Sigmoid colon (tissue), 7 donors: ENCODE results near the gene ZNF730. TPM values are rescaled to one million over a fixed set of nuclear protein-coding genes. Genes with fewer than 3 reads are reported as not detected.

ENCODE experiments used
- DNase-seq: peaks from one replicate; pipeline ENCODE4 v3.0.0-alpha.2; 2019
- H3K27ac ChIP-seq, 4 donors: fragments of 200-600 bp; sonication (generic); one replicate each; pipeline ENCODE4 v1.5.1; 2016 to 2019; ENCODE audit warnings: mild to moderate bottlenecking in 1 of 4
- H3K27me3 ChIP-seq, 3 donors: fragments of 200-600 bp; sonication (generic); one replicate each; pipeline ENCODE4 v1.5.1; 2019; ENCODE audit warnings: mild to moderate bottlenecking in 1 of 3
- H3K36me3 ChIP-seq, 4 donors: fragments of 200-600 bp; sonication (generic); one replicate each; pipeline ENCODE4 v1.5.1; 2016 to 2019
- H3K4me1 ChIP-seq, 4 donors: fragments of 200-600 bp; sonication (generic); one replicate each; pipeline ENCODE4 v1.5.1; 2017 to 2019
- H3K4me3 ChIP-seq, 4 donors: fragments of 200-600 bp; sonication (generic); one replicate each; pipeline ENCODE4 v1.5.1; 2017 to 2019; ENCODE audit warnings: mild to moderate bottlenecking in 2 of 4, moderate library complexity in 1 of 4
- H3K9me3 ChIP-seq, 4 donors: fragments of 200-600 bp in 3 of 4; sonication (generic) in 3 of 4; one replicate each; pipeline versions ENCODE4 v1.5.1 to v1.6.1; 2013 to 2019
- CTCF ChIP-seq, 4 experiments: fragments of 450-650 bp in 3 of 4; fragments of 200-600 bp in 1 of 4; IDR thresholded peaks; one replicate each; pipeline ENCODE4 v1.5.1; 2016 to 2019; ENCODE audit warnings: antibody characterized with exemption in 4 of 4, mild to moderate bottlenecking in 3 of 4, moderate library complexity in 2 of 4
- EP300 ChIP-seq, 4 donors: sonication (generic); formaldehyde crosslinking; IDR thresholded peaks; one replicate each; pipeline ENCODE4 v1.6.1; 2017; ENCODE audit warnings: antibody characterized with exemption in 4 of 4
- POLR2A ChIP-seq, 2 donors: fragments of 450-650 bp; IDR thresholded peaks; one replicate each; pipeline ENCODE4 v1.6.1; 2016; ENCODE audit warnings: antibody characterized with exemption in 2 of 2, mild to moderate bottlenecking in 2 of 2, moderate library complexity in 2 of 2
- POLR2AphosphoS5 ChIP-seq, 4 donors: sonication (generic); formaldehyde crosslinking; IDR thresholded peaks; one replicate each; pipeline ENCODE4 v1.6.1; 2017; ENCODE audit warnings: antibody characterized with exemption in 4 of 4
- WGBS, 2 donors: extraction: QIAGEN DNeasy Blood & Tissue Kit; methylation state at CpG; one replicate each; pipeline ENCODE4 v1.1.7; 2013; 5-methylcytosine and 5-hydroxymethylcytosine counted together
- intact Hi-C: fragments of 100-400 bp; cut with DNase I; formaldehyde crosslinking; loops from one replicate; pipeline ENCODE4 v1.15.1; 2023
- polyA plus RNA-seq, 3 donors: library from polyadenylated mRNA; stranded (reverse); fragments of 200-250 nt; gene quantifications; one replicate each; pipeline ENCODE4 v1.2.3, GENCODE V29; 2013
- total RNA-seq, 4 donors: library from RNA; depleted of rRNA; stranded (reverse); fragments of >200 nt; gene quantifications; one replicate each; pipeline ENCODE4 v1.1.0, GENCODE V29; 2016
- donor health status: healthy with polysubstance abuse.
- donor health status: Bipolar disorder and iron deficiency.
- donor health status: healthy.

Gene ZNF730
- total and polyA plus RNA-seq, 7 donors, result 0.23 to 0.49 (median 0.36) TPM; not detected in 2

GRCh38 chr19:23093832-23094231 is 23.0 kb upstream of the ZNF730 start:
- TF ChIP-seq CTCF (IDR thresholded peaks at IDR 0.05) (no peak), POLR2AphosphoS5 (IDR thresholded peaks at IDR 0.05) (no peak), EP300 (IDR thresholded peaks at IDR 0.05) (no peak), POLR2A (IDR thresholded peaks at IDR 0.05) (no peak)
- Histone ChIP-seq H3K4me1 (no peaks in the 10 kb centered on the region), H3K9me3 (peaks cover 0 to 23% (median 0%) of the 10 kb centered on the region in 4 donors), H3K36me3 (no peaks in the 10 kb centered on the region), H3K27me3 (no peaks in the 10 kb centered on the region), H3K4me3 (no peak overlapping the region), H3K27ac (no peak overlapping the region)
- intact Hi-C loops, result no loop called here
- WGBS, 2 donors, result 91 to 97% methylated on average over 9 of the region's 9 CpGs
- no peak for DNase-seq

DNA sequence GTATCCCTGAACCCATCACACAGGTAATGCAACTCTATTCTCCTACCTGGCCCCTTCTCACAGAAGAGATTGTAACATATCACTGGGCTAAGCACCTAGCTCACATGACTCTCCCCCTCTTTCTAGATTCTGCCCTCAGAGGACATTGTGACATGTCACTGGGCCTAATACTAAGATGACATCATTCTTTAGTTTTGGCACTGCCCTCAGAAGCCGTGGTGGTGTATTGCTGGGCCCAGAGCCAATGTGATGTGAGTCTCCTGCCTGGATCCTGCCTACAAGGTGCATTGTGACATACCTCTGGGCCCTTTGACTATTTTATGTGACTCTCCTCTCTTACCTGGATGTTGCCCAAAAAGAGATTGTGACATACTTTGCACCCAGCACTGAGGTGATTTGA is 21.4 kb upstream of the ZNF730 start:
- intact Hi-C loops, result no loop called here
- Histone ChIP-seq H3K36me3 (no peaks in the 10 kb centered on the region), H3K27ac (no peak overlapping the region), H3K4me1 (no peaks in the 10 kb centered on the region), H3K27me3 (no peaks in the 10 kb centered on the region), H3K4me3 (no peak overlapping the region), H3K9me3 (peaks cover 0 to 17% (median 0%) of the 10 kb centered on the region in 4 donors)
- no peak for DNase-seq
- no peak for TF ChIP-seq EP300 (IDR thresholded peaks at IDR 0.05)
- no peak for TF ChIP-seq POLR2AphosphoS5 (IDR thresholded peaks at IDR 0.05)
- TF ChIP-seq CTCF (IDR thresholded peaks at IDR 0.05), result no peak
- TF ChIP-seq POLR2A (IDR thresholded peaks at IDR 0.05), result no peak
- WGBS, 2 donors, result 74 to 88% methylated on average over 1 of the region's 1 CpG

- WGBS, 2 donors, result 86 to 95% methylated on average over 2 of the region's 2 CpGs
- TF ChIP-seq POLR2AphosphoS5 (IDR thresholded peaks at IDR 0.05) (no peak), EP300 (IDR thresholded peaks at IDR 0.05) (no peak), CTCF (IDR thresholded peaks at IDR 0.05) (no peak), POLR2A (IDR thresholded peaks at IDR 0.05) (no peak)
- no peak overlapping the region for H3K27ac ChIP-seq
- intact Hi-C loops, result no loop called here
- H3K27me3 ChIP-seq, result no peaks in the 10 kb centered on the region
- H3K9me3 ChIP-seq, result peaks cover 0 to 2% (median 0%) of the 10 kb centered on the region in 4 donors
- no peaks in the 10 kb centered on the region for H3K36me3 ChIP-seq
- DNase-seq, result no peak
- H3K4me3 ChIP-seq, result no peak overlapping the region
- no peaks in the 10 kb centered on the region for H3K4me1 ChIP-seq
Measured at GRCh38 chr19:23098286-23098685, 18.5 kb upstream of the ZNF730 start.

- Histone ChIP-seq H3K9me3 (no peaks in the 10 kb centered on the region), H3K27ac (no peak overlapping the region), H3K36me3 (no peaks in the 10 kb centered on the region), H3K4me1 (no peaks in the 10 kb centered on the region), H3K27me3 (no peaks in the 10 kb centered on the region), H3K4me3 (no peak overlapping the region)
- TF ChIP-seq POLR2AphosphoS5 (IDR thresholded peaks at IDR 0.05) (no peak), CTCF (IDR thresholded peaks at IDR 0.05) (no peak), POLR2A (IDR thresholded peaks at IDR 0.05) (no peak), EP300 (IDR thresholded peaks at IDR 0.05) (no peak)
- no peak for DNase-seq
- 89 to 93% methylated on average over 4 of the region's 4 CpGs for WGBS, 2 donors
- intact Hi-C loops, result no loop called here
Measured at GRCh38 chr19:23098988-23099387, 17.8 kb upstream of the ZNF730 start.

- 92 to 96% methylated on average over 7 of the region's 7 CpGs for WGBS, 2 donors
- intact Hi-C loops, result no loop called here
Measured at GRCh38 chr19:23099966-23100365, 16.9 kb upstream of the ZNF730 start.

More at GRCh38 chr19:23099966-23100365, 16.9 kb upstream of the ZNF730 start:
- Histone ChIP-seq H3K4me1 (no peaks in the 10 kb centered on the region), H3K27ac (no peak overlapping the region), H3K9me3 (no peaks in the 10 kb centered on the region), H3K4me3 (no peak overlapping the region), H3K36me3 (no peaks in the 10 kb centered on the region), H3K27me3 (no peaks in the 10 kb centered on the region)
- no peak for DNase-seq
- no peak for TF ChIP-seq POLR2A (IDR thresholded peaks at IDR 0.05)
- TF ChIP-seq EP300 (IDR thresholded peaks at IDR 0.05), result no peak
- no peak for TF ChIP-seq POLR2AphosphoS5 (IDR thresholded peaks at IDR 0.05)
- no peak for TF ChIP-seq CTCF (IDR thresholded peaks at IDR 0.05)
